HG02973 (cell line): Measurements from ENCODE around the gene C10orf62.
"Not testable (repeated sequence)": the region's sequence is repeated elsewhere in the genome, so short reads cannot be mapped to it uniquely, and the experiment has no call there.

Source experiments
- ATAC-seq: cut with Tn5 transposase; IDR thresholded peaks from one replicate; pipeline ENCODE4 v1.9.1; 2021; ENCODE audit warnings: moderate library complexity; ENCODE audit not compliant: unreplicated experiment

C10orf62 gene

DNA sequence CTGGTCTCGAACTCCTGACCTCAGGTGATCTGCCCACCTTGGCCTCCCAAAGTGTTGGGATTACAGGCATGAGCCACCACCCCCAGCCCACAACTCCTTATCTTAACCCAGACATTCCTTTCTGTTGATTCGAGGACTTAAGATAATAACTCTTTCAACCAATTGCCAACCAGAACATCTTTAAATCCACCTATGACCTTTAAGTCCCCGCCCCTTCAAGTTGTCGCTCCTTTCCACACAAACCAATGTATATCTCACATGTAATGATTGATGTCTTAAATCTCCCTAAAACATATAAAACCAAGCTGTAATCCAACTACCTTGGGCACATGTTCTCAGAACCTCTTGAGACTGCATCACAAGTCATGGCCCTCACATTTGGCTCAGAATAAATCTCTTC is 24.7 kb upstream of the C10orf62 start:
- no peak for ATAC-seq

DNA sequence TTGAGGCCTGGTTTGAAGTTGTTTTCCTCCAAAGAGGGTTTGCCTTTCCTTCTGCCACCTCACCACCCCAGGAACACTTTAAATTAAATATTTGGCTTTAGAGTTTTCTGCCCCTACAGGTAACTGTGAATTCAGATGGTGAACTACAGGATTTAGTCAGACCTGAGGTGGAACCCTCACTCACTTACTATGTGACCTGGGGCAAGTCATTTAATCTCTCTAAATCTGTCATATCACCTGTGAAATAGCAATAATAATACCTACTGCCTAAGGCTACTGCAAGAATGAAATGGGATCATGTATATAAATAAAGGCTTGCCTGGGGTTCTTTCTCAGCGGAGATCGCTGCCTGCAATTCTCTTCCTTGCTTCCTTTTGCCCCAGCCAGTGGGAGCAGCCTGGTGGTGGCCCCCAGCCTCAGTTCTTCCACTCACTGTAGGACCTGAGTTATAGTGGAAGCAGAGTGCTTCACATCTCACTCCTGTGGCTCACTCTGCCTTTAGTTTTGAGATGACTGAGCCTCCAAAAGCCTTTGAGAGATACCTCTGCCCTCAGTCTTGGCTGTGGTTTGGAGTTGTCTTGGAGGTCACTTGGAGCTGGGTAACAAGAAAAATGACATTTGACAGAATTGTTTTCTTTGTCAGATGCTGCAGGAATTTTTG is 23.1 kb upstream of the C10orf62 start:
- no peak for ATAC-seq

DNA sequence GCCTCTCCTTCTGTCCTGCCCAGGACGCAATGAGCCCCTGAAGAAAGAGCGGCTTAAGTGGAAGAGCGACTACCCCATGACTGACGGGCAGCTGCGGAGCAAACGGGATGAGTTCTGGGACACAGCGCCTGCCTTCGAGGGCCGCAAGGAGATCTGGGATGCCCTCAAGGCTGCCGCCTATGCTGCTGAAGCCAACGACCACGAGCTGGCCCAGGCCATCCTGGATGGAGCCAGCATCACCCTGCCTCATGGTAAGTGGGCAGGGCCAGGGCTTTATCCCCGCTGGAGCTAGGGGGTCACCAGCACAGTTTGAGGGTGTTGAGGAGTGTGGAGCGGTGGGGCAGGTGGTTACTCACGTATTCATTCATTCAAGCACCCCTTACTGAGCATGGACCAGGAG is 21.6 kb upstream of the C10orf62 start:
- ATAC-seq, result no peak

DNA sequence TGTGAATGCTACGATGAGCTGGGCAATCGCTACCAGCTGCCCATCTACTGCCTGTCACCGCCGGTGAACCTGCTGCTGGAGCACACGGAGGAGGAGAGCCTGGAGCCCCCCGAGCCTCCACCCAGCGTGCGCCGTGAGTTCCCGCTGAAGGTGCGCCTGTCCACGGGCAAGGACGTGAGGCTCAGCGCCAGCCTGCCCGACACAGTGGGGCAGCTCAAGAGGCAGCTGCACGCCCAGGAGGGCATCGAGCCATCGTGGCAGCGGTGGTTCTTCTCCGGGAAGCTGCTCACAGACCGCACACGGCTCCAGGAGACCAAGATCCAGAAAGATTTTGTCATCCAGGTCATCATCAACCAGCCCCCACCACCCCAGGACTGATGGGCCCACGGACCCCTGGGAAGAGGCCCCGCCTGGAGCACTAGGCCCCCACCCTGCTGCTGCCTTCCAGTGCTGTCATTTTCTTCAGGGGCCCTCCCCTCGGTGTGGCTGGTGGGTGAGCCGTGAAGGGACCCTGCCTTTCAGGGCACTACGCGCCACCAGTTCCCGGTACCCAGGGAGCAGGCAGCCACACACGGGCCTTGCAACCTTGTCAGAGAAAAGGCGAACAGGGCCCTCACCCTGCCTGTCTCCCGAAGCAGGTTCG is 19.3 kb upstream of the C10orf62 start:
- ATAC-seq, result no peak

DNA sequence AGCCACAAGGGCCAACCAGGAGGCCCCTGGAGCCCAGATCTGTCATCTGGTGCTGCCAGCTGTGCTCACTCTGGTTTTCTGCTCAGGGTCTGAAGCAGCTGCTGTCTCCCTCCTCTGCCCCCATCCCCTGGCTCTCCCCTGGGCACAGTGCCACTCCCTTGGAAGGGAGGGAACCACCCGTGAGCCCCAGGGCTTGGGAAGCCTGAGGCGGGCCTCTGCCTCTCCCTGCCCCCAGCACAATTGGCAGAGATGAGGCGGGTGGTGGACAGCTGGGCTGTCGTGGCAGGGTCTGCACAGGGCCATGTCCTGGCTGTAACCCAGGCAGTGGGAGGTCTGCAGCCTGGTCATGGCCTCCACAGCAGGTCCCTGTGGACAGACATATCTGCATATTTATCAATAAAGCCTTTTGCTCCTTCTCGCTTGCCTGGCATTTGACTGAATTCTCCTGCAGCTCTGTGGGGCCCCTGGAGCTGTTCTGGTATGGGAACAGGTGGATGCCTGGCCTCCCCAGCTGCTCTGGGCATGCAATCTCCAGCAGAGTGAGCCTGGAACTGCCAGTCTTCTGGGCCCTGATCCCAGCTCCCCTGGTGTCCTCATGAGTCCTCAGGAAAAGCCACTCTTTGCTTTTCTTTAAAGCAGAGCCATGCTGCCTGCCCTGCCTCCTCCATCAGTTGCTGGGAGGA is 18.6 kb upstream of the C10orf62 start:
- ATAC-seq, result no peak

DNA sequence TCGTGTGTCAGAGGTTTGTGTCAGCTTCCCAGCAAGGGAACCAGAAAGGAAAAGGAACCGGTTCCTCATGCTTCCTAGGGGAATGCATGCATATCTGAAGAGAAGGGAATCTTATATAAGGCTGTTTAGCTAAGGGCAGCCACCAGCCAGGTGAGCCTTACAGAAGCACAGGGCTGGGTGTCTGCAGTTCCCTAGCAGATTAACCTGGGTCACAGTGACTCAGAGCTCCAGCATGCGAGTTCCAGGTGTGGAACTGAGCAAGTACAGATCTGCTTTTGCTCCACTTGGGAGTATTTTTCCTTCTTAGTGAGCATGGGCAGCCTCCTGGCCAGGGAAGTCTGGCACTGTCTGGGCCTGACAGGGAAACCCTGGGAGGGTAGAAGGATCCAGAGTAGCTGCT is 17.9 kb upstream of the C10orf62 start:
- no peak for ATAC-seq

DNA sequence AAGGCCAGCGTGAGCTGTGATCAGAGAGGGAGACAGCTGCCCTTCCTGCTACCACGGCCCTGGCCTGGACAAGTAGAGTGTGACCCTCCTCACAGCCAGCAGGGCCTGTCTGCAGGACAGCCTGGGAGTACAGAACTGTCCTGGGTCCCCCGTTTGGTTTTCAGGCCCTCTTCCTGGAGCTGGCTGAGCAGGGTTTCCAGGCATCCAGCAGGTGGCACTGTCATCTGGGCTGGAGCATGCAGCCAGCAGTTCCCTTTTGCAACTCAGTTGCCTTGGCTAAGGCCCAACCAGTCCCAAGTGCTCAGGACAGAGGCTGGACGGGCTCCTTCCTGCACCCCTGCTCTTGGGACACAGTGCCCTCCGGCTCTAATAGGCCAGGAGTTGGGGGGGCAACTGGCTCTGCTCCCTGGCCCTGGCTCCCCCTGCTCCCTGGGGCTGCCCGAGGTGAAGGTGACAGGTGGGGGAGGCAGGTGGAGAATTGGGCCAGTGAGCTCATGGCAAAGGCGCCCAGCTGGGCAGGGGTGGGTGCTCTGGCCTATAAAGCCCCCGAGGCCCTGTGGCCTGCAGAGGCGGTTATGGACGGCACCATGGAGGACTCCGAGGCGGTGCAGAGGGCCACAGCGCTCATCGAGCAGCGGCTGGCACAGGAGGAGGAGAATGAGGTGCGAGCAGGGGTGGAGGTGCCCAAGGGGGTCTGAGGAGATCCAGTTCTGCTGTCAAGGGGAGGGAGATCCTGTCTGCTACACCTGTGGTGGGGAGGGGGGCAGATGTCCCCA is 17.1 kb upstream of the C10orf62 start, which contains the start of gene ANKRD2:
ANKRD2 (plus strand) TSS at position 566 of the 776 bp plus-strand sequence; CDS start at position 576, 10 bp downstream.
- ATAC-seq, result no peak

DNA sequence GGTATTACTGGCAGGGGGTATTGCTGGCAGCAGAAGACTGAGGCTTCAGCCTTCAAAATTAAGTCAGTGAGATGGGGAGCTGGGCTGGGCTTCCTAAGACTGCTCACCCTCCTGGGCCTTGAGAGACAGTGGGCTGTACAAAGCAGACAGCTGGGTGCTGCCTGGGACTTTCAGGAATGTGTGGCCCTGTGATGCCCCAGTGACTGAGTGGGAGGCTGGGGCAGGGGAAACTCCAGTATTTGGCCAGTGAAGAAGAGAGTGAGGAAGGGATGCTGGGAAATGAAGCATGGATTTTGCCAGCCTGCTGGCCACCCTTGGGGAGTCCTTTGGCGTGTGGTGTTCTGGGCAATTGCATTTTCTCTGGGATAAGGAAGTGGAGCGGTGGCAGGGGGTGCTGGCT is 16.5 kb upstream of the C10orf62 start:
- no peak for ATAC-seq

DNA sequence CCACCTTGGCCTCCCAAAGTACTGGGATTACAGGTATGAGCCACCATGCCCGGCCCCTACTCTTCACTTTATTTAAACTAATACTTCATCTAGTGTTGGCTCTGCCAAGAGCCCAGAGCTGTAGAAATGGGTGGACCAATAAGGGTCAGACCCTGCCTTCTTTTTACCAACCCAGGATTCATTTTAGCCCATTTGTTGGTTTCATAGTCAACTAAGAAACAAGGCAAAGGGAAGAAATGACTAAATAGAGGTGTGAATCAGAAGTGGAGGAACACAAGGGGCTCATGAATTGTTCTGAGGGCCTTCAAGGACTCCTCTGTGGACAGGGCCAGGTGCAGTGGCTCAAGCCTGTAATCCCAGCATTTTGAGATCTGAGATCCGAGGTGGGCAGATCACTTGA is 15.8 kb upstream of the C10orf62 start:
- no peak for ATAC-seq

DNA sequence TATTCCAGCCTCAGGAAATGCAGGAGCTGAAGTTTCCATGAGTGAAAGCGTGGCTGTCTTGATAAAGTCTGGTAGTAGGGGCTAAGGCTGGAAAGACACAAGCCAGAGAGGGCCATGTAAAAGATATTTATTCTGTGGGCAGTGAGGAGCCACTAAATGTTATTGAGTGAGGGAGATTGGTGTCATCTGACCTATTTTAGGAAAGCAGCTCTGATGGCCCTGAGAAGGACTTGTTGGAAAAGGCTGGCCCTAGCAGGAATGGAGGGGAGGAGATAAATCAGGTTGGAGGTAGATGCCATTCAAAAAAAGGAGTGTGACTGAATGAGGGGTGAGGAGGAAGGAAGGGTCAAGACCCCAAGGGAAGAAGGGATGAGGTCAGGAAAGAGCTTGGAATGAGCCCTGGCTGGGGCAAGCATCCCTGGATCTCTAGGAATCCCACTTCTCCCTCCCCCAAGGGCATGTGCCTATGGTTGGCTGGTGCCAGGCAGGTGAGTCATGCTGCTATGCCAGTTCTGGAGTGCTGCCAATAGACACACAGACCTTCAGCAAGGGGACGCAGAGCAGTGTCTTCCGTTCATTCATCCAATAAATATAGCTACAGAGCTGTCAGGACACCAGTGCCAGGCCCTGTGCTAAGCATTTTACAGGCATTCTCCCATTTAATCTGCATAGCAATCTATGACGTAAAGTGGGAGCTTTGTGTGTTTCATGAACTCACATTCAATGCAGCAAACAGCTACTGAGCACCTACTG is 15.0 kb upstream of the C10orf62 start:
- no peak for ATAC-seq

DNA sequence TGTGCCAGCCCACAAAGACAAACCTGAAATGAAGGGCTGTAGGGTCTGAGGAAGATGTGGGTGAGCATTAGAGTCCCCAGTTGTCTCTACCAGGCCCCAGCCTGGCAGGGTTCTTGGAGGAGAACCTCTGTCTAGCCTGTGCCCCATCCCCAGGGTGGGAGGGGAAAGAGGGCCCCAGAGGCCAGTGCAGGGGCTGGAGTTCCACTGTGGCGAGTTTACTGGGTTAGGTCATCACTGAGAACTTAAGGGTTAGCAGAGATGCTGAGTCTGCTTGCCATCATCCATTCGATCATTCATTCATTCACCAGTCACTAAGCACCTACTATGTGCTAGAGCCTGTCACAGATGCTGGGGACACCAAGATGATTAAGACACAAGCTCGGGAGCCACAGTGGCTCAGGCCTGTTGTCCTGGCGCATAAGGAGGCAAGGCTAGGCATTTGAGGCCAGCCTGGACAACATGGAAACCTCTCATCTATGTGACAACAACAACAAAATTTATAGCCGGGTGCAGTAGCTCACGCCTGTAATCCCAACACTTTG is 14.3 kb upstream of the C10orf62 start:
- no peak for ATAC-seq

DNA sequence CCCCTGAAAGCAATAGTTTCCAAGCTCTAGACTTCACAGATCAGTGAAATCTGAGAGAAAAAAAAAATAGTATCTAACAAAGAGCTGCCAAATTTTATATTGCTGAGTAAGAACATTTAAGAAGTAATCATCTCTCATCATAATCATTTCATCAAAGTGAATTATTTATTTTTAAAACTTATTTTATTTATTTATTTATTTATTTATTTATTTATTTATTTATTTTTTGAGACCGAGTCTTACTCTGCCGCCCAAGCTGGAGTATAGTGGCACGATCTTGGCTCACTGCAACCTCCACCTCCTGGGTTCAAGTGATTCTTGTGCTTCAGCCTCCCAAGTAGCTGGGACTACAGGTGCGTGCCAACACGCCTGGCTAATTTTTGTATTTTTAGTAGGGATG is 13.0 kb upstream of the C10orf62 start:
- ATAC-seq, result not testable (repeated sequence)

DNA sequence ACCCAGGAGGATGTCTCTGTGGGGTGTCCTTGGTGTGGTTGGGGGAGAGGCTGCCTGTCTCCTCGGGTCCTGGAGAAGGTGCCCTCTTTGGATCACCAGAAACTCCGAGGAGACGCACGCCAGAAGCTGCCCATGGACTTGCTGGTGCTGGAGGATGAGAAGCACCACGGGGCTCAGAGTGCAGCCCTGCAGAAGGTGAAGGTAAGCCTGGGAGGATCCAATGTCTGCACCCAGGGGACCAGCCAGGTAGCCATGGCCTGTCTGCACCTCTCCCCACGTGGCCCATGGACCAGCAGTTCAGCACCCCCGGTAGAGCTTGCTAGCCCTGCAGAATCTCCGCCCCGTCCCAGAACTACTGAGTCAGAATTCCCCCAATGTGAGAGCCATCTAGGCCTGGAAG is 11.8 kb upstream of the C10orf62 start:
- ATAC-seq, result no peak

DNA sequence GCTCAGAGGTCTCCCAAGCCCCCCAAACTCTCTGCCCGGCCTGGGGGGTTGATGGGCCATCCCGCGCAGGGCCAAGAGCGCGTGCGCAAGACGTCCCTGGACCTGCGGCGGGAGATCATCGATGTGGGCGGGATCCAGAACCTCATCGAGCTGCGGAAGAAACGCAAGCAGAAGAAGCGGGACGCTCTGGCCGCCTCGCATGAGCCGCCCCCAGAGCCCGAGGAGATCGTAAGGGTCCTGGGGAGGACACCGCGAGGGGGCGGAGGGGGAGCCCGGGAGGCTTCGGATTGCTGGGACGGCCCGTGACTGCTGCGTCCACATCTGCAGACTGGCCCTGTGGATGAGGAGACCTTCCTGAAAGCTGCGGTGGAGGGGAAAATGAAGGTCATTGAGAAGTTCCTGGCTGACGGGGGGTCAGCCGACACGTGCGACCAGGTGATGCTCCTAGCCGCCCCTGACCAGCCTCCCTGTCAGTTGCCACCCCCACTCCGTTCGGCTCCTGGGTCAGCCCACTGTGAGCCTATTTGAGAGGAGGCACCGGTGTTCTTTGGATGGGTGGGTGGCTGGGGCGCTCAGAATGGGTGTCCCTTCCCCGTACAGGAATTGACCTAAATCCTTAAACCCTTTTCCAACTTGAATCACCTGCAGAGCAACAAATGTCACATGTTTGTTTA is 11.2 kb upstream of the C10orf62 start:
- no peak for ATAC-seq

DNA sequence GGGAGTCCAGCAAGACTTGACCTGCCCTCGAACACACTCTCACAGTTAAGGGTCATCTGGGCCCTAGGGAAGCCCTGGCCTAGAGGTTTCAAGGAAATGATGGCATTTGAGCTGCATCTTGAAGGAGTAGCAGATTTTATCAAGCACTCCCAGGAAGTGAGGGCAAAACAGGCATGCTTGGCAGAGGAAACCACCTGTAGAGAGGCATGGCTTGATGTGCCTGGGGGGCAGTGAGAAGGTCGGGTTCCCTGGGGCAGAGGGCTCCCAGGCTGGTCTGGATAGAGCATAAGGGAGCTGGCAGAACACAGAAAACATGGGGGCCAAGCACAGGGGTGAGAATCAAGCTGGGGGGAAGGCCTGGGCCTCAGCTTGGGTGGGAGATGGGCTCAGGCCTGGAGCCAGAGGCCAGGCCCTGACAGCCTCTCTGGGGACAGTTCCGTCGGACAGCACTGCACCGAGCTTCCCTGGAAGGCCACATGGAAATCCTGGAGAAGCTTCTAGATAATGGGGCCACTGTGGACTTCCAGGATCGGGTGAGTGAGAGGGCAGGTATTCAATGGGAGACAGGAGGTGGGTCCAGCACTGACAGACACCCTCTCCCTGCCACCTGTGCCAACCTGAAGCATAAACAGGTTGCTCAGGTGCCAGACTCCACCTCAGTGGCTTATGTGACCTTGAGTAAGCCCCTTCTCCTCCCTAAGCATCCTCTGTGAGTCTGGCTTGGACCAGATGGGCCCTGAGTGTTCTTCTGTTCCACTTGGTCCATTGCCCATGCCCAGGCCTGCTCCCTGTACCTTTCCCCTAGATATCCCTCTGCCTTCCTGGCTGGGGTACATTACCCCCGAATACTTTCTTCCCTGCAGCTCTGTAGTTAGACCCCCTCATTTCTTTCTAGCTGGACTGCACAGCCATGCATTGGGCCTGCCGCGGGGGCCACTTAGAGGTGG is 8.8 kb upstream of the C10orf62 start:
- ATAC-seq, result no peak

DNA sequence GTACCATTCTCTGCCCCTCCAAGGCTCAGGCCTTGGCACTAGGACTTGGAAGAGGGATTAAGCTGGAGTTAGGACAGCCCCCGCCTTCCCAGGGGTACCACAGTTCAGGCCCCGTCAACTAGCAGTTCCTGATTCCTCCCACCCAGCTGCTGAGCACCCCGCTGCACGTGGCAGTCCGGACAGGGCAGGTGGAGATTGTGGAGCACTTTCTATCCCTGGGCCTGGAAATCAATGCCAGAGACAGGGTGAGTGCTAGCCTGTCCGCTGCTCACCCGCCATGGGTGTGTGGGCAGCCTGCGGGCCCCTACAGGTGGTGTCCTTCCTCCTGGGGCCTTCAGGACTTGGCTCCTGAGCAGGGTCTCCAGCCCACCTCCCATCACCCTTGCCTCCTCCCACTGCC is 7.4 kb upstream of the C10orf62 start:
- no peak for ATAC-seq

DNA sequence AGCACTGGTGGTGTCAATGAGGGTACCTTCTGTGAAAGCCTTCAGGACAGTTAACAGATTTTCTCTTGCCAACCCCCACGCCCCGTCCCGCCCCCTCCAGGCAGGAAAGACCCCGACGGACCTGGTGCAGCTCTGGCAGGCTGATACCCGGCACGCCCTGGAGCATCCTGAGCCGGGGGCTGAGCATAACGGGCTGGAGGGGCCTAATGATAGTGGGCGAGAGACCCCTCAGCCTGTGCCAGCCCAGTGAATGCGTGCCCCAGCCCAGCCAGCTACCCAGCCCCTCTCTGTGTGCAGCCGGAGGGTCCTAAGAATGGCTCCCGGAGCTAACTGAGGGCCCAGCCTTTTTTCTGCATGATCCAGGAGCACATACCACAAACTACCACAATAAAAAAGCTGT is 6.0 kb upstream of the C10orf62 start:
- no peak for ATAC-seq

DNA sequence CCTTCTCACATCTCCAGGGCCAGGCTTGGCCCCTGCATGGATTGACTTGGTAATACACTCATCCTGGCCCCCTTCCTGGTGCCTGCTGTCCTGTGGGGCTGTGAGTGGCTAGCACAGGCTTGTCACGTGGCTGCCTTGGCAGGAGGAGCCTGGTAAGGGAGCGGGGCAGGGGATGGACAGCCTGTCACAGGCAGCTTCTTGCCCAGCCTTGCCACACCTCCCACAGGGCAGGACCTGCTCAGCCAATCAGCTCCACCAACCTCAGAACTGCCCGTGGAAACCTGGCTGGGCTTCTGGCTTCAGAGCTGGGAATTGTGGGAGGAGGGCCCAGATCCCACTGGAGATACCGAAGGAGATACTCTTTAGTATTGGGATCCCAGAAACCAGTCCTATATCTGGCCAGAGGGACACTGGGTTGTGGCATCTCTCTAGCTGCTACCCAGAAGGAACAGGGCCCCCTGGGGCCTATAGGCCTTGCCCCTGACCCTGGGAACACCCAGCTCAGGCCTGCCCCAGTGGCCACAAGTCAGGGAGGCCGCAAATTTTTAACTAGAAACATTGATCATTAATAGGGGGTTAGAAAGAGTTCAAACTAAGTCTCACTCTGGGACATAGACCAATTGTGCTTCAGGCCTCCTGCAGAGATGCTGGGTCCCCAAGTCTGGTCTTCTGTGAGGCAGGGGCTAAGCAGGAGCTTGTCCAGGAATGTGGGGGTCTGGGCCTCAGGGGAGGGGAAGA is 5.3 kb upstream of the C10orf62 start, which contains the start of gene HOGA1:
HOGA1 (plus strand) TSS at position 330 of the 738 bp plus-strand sequence; CDS start at position 645, 315 bp downstream.
- no peak for ATAC-seq
